HG03354 (cell line): Measurements from ENCODE around the gene DPM2.

Experiments
- ATAC-seq: cut with Tn5 transposase; IDR thresholded peaks from one replicate; pipeline ENCODE4 v1.9.1; 2021; ENCODE audit warnings: mild to moderate bottlenecking; ENCODE audit not compliant: unreplicated experiment, poor library complexity, severe bottlenecking

DPM2 gene, protein sequence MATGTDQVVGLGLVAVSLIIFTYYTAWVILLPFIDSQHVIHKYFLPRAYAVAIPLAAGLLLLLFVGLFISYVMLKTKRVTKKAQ

DNA sequence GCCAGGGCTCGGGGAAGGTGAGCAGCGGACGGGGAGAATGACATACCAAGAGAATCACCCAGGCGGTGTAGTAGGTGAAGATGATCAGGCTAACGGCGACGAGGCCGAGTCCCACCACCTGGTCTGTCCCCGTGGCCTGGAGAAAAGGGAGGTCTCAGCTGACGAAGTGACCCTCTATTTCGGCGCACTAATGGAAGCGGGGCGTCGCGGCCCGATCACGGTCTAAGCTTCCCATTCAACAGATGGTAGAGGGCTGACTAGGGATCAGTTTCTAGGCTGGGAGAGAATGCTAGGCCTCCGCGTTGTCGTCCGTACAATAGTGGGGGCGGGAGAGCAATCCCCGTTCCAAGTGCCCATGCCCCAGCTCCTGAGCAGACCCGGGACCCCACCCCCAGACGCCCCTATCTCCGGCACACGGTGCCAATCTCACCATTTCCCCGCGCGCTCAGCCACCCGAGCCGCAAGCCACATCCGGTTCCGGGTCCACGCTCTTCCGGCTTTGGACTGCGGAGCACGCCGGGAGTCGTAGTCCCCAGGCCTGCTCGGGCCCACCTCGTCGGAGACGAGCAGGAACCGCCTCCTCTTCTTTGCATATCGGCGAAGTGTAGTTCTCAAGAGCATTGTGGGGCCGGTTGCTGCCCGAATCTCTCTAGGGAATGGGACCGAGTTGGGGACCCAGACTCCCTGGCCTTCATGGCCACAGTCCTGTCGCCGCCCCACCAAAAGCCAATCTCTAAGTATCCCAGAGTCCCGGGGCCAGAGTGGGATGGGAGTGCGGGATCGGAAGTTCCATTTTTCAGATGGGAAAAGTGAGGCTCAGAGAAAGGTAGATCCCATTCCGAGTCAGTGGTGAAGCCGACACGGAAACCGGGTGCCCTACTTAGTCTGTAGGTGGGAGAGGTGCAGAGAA, at the start of gene DPM2:
Gene DPM2 (minus strand): TSS at position 467 of the 910 bp plus-strand sequence. CDS start 34 bp downstream, at position 433.
- ATAC-seq: peak; percentile 95

DNA sequence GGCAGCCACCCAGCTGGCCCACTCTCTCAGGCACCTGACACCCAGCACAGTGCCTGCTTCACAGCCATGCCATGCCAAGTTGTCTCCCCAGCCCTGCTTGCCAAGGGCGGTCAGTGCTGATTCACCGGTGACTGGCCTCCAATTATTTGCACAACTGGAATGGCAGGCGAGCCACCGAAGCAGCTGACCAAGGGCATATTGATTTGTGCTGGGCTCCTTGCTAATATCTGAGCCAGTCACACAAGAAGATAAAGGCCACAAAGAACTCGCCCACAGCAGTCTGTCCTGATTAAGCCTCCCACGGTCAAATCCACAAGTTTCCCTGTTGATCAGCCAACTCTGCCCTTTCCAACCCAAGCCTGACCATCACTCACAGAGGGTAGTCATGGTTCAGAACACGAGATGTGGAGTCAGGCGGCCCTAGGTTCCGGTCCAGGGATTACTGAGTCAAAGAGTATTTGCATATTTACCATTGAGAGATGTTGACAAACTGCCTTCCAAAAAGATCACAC, 49.5 kb upstream of the DPM2 start:
- peak; percentile 37 for ATAC-seq

DNA sequence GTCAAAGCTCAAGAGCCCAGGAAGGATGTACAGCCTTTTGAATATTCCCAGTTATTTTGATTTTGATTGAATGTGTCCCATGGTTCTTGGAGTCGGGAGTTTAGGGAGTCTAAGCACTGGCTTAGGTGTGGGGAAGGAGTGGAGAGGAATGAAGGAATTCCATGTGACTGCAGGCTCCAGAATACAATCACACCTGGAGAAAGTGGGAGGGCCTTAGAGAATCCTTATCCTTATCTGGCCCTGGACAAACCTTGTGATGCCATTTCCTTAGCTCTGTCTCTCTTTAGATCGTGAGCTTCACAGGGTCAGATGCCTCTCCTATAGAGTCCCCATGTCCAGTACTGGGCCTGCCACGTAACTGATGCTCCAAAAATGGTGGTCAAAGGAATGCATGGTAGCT, 47.4 kb upstream of the DPM2 start:
- ATAC-seq: no peak

DNA sequence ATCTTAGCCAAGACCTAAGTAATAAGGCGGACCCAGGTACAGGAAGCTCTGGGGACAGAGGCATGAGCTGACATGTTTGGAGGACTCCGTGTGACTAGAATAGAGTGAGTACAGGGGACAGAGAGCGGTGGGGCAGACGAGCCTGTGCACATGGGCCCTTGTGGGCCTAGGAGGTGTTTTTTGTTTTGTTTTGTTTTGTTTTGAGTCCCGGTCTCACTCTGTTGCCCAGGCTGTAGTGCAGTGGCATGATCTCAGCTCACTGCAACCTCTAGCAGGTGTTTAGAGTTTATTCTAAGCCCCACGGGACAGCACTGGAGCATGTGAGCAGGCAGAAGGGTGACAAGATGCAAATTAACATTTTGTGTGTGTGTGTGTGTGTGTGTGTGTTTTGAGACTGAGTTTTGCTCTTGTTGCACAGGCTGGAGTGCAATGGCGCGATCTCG, 46.2 kb upstream of the DPM2 start:
- ATAC-seq: peak; percentile 43

DNA sequence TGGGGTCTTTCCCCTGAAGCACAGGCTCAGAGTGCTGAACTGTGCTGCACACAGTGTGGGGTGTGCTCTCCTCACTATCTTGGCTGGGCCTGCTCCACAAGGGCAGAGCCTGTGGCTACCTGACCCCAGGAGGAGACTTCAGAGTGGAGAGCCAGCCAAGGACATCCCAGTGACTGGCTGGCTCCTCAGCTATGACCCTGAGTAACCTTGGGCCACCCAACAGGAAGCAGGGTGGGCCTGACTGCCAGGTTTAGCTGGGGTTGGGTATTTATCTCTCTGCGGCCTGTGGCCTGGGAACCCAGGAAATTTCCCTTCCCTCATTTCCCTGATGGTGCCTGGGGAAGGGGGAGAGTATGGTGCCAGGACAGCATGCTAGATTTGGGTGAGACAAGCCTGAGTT, 45.3 kb upstream of the DPM2 start:
- no peak for ATAC-seq

DNA sequence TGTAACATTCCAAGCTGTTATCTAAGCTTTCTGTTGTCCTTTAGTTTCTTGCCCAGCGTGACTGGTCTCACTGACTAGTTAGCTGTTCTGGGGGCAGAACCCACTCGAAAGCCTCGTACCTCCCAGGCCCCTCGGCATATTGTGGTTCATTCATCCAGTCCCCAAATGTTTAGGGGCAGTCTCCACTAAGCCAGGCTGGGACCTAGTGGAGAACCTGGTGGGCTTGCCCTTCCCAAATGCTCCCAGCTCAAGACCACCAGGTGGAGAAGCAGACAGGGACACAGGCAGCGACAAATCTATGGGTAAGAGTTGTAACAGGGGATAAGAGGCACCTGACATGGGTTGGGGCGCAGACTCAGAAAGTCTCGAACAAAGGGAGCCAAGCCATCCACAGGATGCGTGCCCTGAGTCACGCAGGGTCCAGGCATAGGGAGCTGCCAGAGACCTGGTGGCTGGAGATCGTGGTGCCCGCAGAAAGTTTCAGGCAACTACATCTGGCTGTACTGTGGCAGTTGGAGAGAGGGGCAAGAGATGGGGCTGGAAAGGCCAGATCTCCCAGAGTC, 44.0 kb upstream of the DPM2 start:
- no peak for ATAC-seq

DNA sequence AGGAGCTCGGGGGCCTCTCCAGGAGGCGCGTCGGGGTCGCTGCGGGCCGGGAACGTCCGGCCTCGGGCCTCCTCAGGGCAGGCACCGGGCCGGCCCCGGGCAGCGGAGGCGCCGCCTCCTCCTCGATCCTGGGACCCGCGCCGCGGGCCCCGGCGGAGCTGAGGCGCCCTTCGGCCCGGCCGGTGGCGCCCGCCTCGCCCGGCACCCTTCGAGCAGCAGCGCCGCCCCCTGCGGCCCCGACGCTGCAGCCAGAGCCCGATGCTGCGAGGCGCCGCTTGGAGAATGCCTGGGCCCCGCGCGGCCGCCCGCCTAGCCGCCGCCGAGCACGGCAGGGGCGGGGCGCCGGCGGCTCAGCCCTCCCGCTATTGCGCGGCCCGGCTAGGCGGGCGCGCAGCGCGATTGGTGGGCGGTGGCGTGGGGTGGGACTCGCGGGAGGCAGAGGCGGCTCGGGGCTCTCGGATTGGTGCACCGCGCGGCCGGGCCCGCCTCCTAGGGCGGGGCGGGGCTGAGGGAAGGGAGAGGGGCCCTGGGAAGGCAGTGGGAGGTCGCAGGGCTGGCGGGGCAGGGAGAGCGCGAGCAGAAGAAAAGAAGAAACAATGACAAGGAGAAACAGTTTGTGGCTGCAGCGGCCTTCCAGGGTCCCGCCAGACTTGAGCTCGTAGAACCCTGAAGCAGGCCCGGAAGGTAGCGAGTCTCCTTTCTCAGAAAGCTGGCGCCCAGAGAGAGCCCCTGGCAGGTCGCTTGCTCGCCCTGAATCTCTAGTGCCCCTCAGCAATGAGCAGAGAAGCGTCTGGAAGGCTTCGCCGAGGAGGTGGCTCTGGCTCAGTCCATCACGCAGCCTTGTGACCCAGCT, 43.3 kb upstream of the DPM2 start, which contains the start of gene EEIG1:
Gene EEIG1 (minus strand): TSS at position 284 of the 853 bp plus-strand sequence. CDS start 852 bp downstream, outside the sequence.
- ATAC-seq: peak; percentile 79

DNA sequence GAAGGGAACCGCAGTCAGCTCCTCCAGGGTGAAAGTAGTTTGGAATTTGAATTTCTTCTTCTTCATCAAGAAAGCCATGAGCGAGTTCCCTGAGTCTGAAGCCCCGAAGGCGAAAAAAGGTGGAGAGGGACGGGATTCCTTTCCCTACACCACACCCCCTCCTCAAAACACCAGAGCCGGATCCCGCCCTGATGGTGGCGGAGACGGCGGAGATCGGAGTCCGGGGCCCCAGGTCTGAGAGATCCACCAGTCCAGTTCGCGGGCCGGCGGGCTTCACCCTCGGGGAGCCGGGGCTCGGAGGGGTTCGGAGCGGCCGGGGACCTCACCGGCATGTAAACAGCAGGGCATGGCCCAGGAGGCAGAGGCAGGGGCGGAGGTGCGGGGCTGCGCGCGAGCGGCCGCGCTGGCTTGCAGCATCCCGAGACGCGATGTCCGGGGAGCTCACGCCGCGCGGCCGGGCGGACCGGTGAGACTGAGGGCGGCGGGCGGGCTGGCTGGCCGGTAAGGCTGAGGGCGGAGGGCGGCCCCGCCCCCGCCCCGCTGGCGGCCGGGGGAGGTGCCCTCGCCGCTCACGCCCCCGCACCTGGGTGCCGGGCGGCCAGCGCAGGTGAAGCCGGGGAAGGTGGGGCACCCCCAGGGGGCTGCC, 42.5 kb upstream of the DPM2 start:
- peak; percentile 31 for ATAC-seq

DNA sequence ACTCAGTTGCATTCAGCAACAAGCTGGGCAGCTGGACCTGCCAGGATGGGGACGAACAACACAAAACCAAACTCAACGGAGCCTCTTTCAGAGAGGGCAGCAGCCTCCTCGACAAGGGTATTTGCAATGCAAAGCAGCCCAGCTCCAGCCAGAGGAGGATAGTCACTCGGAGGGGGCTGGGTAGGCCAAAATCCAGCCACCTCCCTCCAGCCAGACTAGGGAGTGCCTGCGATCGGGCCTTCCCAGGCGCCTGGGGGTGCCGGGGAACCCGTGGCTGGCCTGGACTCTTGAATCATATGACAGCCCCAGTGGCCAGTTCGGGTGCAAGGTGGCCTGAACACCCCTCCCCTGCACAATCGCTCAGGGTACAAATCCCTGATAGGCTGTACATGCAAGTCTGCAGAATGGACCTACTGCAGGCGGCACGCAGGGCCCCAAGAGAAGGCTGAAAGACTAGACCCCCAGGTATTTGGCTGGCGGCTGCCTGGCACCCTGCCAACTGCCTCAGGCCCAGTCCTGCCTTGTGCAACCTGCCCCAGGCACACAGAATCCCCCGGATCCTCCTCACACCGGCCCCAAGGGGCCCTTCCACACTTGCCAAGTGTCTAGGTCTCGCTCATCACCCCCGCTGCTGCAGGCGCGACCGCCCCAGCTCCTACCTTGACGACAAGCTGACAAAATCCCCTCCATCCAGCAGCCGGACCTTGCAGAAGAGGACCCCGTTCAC, 41.8 kb upstream of the DPM2 start:
- ATAC-seq: no peak

DNA sequence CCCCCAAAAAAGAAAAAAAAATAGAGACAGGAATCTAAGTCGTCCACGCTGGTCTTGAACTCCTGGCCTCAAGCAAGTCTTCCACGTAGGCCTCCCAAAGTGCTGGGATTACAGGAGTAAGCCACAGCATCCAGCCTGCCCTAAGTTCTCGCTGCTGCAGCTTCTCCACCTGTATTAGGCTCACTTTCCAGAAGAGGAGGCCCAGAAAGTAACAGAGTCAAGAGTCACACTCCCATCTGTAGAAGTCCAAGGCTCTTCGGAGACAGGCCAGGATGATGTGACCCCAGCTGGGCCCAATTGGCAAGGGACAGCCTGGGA, 41.3 kb upstream of the DPM2 start:
- no peak for ATAC-seq

DNA sequence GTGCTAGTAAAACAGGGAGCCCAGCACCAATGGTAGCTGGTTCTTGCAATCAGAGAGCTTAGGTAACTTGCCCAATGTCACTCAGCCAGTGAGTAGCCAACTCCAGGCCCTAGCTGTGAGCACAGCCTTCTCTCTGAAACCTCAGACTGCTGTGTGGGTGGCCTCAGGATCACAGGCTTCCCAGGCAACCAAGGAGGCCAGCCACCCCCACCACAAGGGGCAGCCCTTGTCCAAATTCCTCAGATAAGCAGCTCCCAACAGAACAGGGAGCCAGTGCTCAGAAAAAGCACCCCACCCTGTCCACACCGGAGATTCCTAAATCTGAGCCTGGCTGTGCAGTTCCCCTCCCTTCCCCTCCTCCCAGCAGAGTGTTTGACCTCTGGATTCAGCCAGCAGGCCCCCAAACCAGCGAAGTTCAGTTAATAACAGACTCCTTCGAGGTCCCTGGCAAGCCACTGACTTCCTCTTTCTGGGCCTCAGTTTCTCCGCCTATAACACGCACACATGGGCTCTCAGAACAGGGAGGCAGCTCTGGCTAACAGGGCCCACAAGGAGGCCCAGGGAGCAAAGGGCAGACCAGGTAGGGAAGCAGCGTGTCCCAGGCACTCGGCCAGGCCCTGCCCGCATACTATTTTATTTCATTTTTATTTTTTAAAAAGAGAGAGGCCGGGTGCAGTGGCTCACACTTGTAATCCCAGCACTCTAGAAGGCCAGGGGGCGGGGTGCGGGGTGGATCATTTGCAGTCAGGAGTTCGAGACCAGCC, 40.4 kb upstream of the DPM2 start:
- no peak for ATAC-seq

DNA sequence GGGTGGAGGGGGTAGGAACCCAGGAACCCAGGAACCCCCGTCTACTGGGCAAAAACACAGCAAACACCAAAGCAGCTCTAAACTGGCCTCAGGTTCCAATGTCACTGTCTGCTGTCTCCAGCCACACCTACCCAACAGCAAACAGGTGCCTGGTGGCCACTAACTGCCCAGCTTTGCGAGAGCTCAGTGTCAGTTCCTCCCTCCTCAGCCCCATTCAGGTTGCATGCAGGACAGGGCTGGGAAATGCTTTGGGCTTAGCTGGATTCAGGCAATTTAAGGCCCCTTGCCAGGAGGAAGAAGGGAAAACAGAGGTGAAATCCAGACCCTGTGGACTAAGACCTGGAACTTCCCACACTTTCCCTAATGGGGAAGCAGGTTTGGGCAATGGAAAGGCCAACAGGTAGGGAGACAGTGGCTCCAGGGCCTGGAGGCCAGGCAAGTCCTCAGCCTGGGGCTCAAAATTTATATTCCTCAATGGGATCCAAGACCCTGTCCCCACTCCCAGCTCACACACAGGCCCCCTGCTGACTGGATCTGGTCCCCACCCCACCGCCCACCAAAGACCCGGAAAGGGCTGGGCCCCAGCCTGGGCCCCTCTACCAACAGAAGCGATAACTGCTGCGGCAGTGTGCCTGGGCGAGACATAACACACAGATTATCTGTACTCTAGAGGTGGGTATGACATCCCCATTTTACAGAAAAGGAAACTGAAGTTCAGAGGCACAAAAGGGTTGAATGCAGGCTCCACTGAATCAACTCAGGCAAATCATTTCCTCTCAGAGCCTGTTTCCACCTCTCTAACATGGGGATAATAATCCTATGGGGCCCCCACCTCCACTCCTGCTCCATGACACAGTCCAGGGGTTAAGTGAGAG, 39.6 kb upstream of the DPM2 start:
- no peak for ATAC-seq

DNA sequence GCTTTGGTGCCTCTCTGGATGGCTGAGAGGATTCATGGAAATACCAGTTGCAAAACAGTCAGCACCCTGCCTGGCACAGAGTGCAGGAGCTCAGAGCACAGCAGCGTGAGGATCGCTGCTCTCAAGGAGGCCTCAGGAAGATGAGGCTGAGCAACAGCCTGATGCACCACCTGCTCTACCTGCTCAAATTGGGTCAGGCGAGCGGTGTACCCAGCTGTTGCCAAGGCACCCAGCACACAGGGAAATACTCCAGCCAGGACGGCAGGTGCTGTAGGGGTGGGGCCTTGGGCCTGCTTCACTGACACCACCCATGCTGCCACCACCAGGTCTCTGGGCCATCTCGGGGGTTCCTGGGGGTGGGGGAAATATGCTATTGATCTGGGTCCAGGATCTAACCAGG, 38.8 kb upstream of the DPM2 start:
- ATAC-seq: no peak

DNA sequence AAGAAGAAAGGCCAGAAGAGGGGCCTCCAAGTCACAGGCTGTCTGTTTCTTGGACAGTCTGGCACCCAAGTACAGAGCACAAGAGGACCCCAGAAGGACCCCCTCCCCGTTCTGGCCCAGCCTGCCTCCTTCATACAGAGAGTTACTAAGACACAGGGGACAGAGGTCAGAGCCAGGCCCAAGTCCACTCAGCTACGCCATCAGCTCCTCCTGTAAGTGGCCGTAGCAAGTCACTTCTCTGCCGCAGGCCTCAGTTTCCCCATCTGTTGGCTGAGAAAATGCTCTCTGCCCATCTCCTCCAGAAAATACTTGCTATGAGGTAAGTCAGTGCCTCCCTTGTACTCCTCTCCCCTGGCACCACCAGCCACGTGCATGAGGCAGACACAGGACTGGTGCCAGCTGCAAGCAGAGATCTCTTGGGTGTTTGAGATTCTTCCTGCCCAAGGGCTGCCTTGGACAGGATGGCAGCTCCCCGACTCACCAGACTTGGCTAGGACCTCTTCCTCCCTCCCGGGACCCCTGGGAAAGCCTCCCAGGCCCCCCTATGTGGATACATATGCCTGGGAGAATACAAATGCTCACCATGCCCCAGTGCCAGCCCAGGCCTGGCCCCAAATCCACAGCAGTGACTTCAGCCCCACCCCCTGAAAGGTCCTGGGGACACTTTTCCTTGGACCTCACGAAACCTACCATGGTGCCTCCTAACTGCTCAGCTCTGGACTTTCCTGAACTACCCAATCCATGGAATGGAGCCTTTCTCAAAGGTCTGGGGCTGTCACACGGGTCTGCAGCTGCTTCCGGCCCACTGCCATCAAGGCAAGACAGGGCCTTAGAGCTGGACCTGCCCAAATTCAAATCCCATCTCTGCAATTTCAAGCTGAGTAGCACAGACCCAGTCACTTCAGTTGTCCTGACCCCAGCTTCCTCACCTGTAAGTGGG, 38.0 kb upstream of the DPM2 start:
- no peak for ATAC-seq

DNA sequence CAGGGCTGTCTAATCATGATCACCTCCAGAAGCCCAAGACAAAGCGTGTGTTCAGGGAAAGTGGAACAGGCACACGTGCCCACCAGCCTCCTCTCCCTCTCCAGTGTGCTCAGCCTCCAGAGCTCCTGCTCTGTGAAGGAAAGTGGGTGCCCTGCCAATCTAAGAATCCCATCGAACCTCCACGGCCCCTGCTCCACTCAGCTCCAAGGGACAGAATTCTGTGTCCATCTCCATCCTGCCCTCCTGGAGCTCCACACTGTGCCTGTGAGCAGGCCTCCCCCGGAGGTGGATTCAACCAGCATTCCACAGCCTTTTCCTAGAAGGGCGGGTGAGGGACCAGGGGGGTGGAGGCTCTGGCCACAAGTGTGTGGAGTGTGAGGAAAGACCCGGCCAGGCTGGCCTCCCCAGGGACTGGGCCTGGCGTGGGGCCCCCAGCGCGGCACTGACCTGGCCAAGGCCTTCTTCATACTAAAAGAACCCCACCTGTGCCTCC, 37.2 kb upstream of the DPM2 start:
- no peak for ATAC-seq
